Neuronal stem cell (in vitro differentiated cells): ENCODE measurements around the gene TP63.

Experiments
- DNase-seq: peaks from one replicate; pipeline ENCODE4 v3.0.0-alpha.2; 2013; ENCODE audit warnings: low spot score
- H2AFZ ChIP-seq: one replicate; pipeline ENCODE4 v1.6.1; 2013; ENCODE audit warnings: mild to moderate bottlenecking, low read length, inconsistent platforms
- H2AK5ac ChIP-seq: 2 replicates; pipeline ENCODE4 v1.6.1; 2013; ENCODE audit warnings: low read depth, mild to moderate bottlenecking, inconsistent platforms, low read length, moderate library complexity, mixed read lengths
- H2BK120ac ChIP-seq: 2 replicates; pipeline ENCODE4 v1.6.1; 2013; ENCODE audit warnings: low read depth, mild to moderate bottlenecking, inconsistent platforms, low read length, moderate library complexity, mixed read lengths
- H2BK12ac ChIP-seq: one replicate; pipeline ENCODE4 v1.6.1; 2013; ENCODE audit warnings: low read length, inconsistent platforms
- H2BK15ac ChIP-seq: 2 replicates; pipeline ENCODE4 v1.6.1; 2013; ENCODE audit warnings: mild to moderate bottlenecking, low read length, inconsistent platforms, mixed read lengths
- H2BK5ac ChIP-seq: one replicate; pipeline ENCODE4 v1.6.1; 2013; ENCODE audit warnings: inconsistent platforms, mild to moderate bottlenecking, low read length, moderate library complexity
- H3K14ac ChIP-seq: one replicate; pipeline ENCODE4 v1.6.1; 2013; ENCODE audit warnings: low read length, inconsistent platforms
- H3K18ac ChIP-seq: 2 replicates; pipeline ENCODE4 v1.6.1; 2013; ENCODE audit warnings: low read length, inconsistent platforms
- H3K23ac ChIP-seq: 2 replicates; pipeline ENCODE4 v1.6.1; 2013; ENCODE audit warnings: low read depth, mild to moderate bottlenecking, mixed read lengths, low read length, inconsistent platforms; ENCODE audit not compliant: poor library complexity
- H3K27ac ChIP-seq: replicated peaks from 3 replicates; pipeline ENCODE4 v1.5.1; 2013; ENCODE audit warnings: low read length, inconsistent platforms
- H3K27me3 ChIP-seq, 3 experiments: 2 replicates each; pipeline ENCODE4 v1.6.1; 2013; ENCODE audit warnings: low read length in 3 of 3, mild to moderate bottlenecking in 2 of 3, inconsistent platforms in 1 of 3, low read depth in 1 of 3, mixed read lengths in 1 of 3, moderate library complexity in 1 of 3; ENCODE audit not compliant: control insufficient read depth in 3 of 3, insufficient read depth in 3 of 3
- H3K36me3 ChIP-seq, 2 donors: replicated peaks in 1 of 2; 2 replicates each; pipeline ENCODE4 v1.6.1; 2013; ENCODE audit warnings: low read length in 2 of 2; ENCODE audit not compliant: control insufficient read depth in 2 of 2, insufficient read depth in 2 of 2
- H3K4ac ChIP-seq: 2 replicates; pipeline ENCODE4 v1.6.1; 2013; ENCODE audit warnings: inconsistent platforms, mild to moderate bottlenecking, low read length, moderate library complexity
- H3K4me1 ChIP-seq, 2 donors: 1 replicate in 1 of 2; 2 replicates in 1 of 2; pipeline ENCODE4 v1.6.1; 2013; ENCODE audit warnings: low read length in 2 of 2, low read depth in 1 of 2; ENCODE audit not compliant: control insufficient read depth in 2 of 2, insufficient read depth in 1 of 2
- H3K4me2 ChIP-seq: one replicate; pipeline ENCODE4 v1.6.1; 2013; ENCODE audit warnings: mild to moderate bottlenecking, low read length, inconsistent platforms; ENCODE audit not compliant: insufficient read depth, poor library complexity, severe bottlenecking
- H3K4me3 ChIP-seq, 2 donors: 2 replicates each; pipeline ENCODE4 v1.5.1; 2013; ENCODE audit warnings: low read length in 2 of 2, mild to moderate bottlenecking in 2 of 2, inconsistent platforms in 1 of 2, moderate library complexity in 1 of 2
- H3K79me1 ChIP-seq: one replicate; pipeline ENCODE4 v1.6.1; 2013; ENCODE audit warnings: low read depth, mild to moderate bottlenecking, inconsistent platforms, low read length, moderate library complexity
- H3K9ac ChIP-seq: one replicate; pipeline ENCODE4 v1.6.1; 2013; ENCODE audit warnings: mild to moderate bottlenecking, low read depth, low read length, inconsistent platforms; ENCODE audit not compliant: poor library complexity
- H3K9me3 ChIP-seq, 2 donors: replicated peaks in 1 of 2; 2 replicates each; pipeline versions ENCODE3 to v1.6.1; 2013; ENCODE audit warnings: low read length in 2 of 2, mild to moderate bottlenecking in 2 of 2, inconsistent platforms in 1 of 2, low read depth in 1 of 2, mixed read lengths in 1 of 2, moderate library complexity in 1 of 2; ENCODE audit not compliant: control insufficient read depth in 2 of 2, insufficient read depth in 1 of 2
- H4K8ac ChIP-seq: one replicate; pipeline ENCODE4 v1.6.1; 2013; ENCODE audit warnings: low read depth, mild to moderate bottlenecking, inconsistent platforms, low read length, moderate library complexity
- H4K91ac ChIP-seq: one replicate; pipeline ENCODE4 v1.6.1; 2013; ENCODE audit warnings: low read length, low read depth, mild to moderate bottlenecking, inconsistent platforms; ENCODE audit not compliant: poor library complexity
- WGBS, 2 donors: extraction: QIAGEN DNeasy Blood & Tissue Kit; methylation state at CpG; one replicate each; pipeline ENCODE4 v1.1.7; 2013; ENCODE audit warnings: missing lambda C conversion rate in 2 of 2, mixed read lengths in 1 of 2; ENCODE audit not compliant: insufficient read length in 2 of 2, insufficient replicate concordance in 1 of 2; ENCODE audit errors: extremely low coverage in 2 of 2; 5-methylcytosine and 5-hydroxymethylcytosine counted together

The TP63 gene

GRCh38 chr3:189641776-189642175 is 10.6 kb downstream of the TP63 start:
- Histone ChIP-seq H3K36me3 (no peaks in the 10 kb centered on the region), H3K9ac (no peak overlapping the region), H3K14ac (no peak overlapping the region), H4K8ac (no peak overlapping the region), H2AK5ac (no peak overlapping the region), H3K4me3 (no peak overlapping the region), H3K23ac (no peak overlapping the region), H3K79me1 (no peaks in the 10 kb centered on the region), H2AFZ (no peak overlapping the region), H3K27me3 (no peaks in the 10 kb centered on the region), H3K27ac (no peak overlapping the region), H3K9me3 (no peaks in the 10 kb centered on the region), H3K4me1 (no peaks in the 10 kb centered on the region), H2BK120ac (no peak overlapping the region), H4K91ac (no peak overlapping the region), H3K4ac (no peak overlapping the region), H2BK15ac (no peak overlapping the region), H3K18ac (no peak overlapping the region), H2BK5ac (no peak overlapping the region), H2BK12ac (no peak overlapping the region), H3K4me2 (no peak overlapping the region)
- no peak for DNase-seq

DNA sequence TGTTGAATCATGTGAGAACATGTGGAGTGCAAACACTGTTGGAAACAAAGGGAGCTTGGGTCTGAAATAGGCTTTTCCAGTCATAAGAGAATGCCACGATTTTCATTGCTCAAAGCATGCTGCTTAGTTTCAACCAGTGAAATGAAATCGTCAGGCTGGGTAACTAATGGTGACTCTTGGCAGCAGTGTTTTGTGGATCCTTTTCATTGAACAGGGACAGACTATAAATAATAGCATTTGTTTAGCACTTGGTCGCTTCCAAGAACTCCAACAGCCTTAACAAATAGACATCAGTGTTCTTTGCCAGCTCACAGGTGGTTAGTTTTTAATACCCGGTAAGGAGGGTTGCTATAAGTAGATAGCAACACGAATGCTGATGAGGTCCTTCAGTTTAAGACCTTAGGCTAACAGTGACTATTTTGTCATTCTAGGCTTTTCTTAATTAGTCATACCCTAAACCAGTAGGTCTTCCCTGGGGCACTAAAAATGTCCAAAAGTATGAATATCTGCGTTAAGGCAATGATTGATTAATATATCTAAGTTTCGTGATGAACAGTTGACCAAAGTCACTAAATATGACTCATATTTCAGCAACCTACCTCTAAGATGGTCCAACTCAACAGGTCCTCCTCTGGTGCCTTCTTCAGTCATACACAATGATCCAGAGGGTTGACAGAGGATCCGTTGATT is 15.8 kb downstream of the TP63 start:
- no peak overlapping the region for H3K23ac ChIP-seq
- no peak overlapping the region for H3K4me3 ChIP-seq
- H3K27me3 ChIP-seq = no peaks in the 10 kb centered on the region
- no peaks in the 10 kb centered on the region for H3K4me1 ChIP-seq
- H3K36me3 ChIP-seq = no peaks in the 10 kb centered on the region
- no peak overlapping the region for H2AK5ac ChIP-seq
- no peak overlapping the region for H4K8ac ChIP-seq
- H2BK120ac ChIP-seq = no peak overlapping the region
- H4K91ac ChIP-seq = no peak overlapping the region
- no peak overlapping the region for H2BK5ac ChIP-seq
- H2BK12ac ChIP-seq = no peak overlapping the region
- H2BK15ac ChIP-seq = no peak overlapping the region
- no peaks in the 10 kb centered on the region for H3K79me1 ChIP-seq
- WGBS, 2 donors = no CpG with 5 or more reads among the region's 8 CpGs
- no peak overlapping the region for H2AFZ ChIP-seq
- no peak overlapping the region for H3K27ac ChIP-seq
- H3K14ac ChIP-seq = no peak overlapping the region
- no peak for DNase-seq
- no peak overlapping the region for H3K4ac ChIP-seq
- H3K9me3 ChIP-seq = no peaks in the 10 kb centered on the region
- no peak overlapping the region for H3K4me2 ChIP-seq
- no peak overlapping the region for H3K18ac ChIP-seq
- H3K9ac ChIP-seq = no peak overlapping the region

DNA sequence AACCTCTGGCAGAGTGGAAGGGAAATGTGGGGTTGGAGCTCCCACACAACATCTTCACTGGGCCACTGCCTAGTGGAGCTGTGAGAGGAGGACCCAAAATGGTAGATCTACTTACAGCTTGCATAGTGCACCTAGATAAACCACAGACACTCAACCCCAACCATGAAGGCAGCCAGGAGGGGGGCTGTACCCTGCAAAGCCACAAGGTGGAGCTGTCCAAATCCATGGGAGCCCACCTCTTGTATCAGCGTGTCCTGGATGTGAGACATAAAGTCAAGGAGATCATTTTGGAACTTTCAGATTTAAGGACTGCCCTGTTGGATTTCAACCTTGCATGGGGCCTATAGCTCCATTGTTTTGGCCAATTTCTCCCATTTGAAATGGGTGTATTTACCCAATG is 20.9 kb downstream of the TP63 start:
- Histone ChIP-seq H3K27ac (no peak overlapping the region), H2BK5ac (no peak overlapping the region), H3K4ac (no peak overlapping the region), H2AFZ (no peak overlapping the region), H2AK5ac (no peak overlapping the region), H3K36me3 (no peaks in the 10 kb centered on the region), H3K27me3 (no peaks in the 10 kb centered on the region), H3K4me1 (no peaks in the 10 kb centered on the region), H2BK15ac (no peak overlapping the region), H2BK120ac (no peak overlapping the region), H3K23ac (no peak overlapping the region), H2BK12ac (no peak overlapping the region), H3K14ac (no peak overlapping the region), H4K91ac (no peak overlapping the region), H3K9me3 (no peaks in the 10 kb centered on the region), H3K79me1 (no peaks in the 10 kb centered on the region), H3K9ac (no peak overlapping the region), H3K18ac (no peak overlapping the region), H3K4me2 (no peak overlapping the region), H3K4me3 (no peak overlapping the region), H4K8ac (no peak overlapping the region)
- DNase-seq = no peak
- WGBS, 2 donors = no CpG with 5 or more reads among the region's 1 CpG

DNA sequence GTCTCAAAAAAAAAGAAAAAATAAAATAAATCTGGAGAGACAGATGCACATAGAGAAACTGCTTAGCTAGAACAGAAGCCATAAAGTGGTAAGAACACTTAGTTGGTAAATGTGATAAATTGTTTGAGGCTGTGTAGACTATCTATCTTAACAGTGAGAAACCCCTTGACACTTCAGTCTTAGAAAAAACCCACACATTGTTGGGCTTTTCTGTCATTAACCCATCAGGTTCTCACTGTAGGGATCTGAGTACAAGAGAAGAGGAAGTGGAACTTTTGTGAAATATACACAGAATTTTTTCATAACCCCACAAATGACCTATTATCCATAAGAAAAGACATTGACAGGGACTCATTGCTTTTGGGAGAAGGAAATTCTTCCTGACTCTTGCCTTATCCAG is 24.4 kb downstream of the TP63 start:
- H4K8ac ChIP-seq = no peak overlapping the region
- H3K4me2 ChIP-seq = no peak overlapping the region
- no peak overlapping the region for H2BK15ac ChIP-seq
- no peak overlapping the region for H3K4ac ChIP-seq
- H3K9ac ChIP-seq = no peak overlapping the region
- H2BK5ac ChIP-seq = no peak overlapping the region
- H2BK120ac ChIP-seq = no peak overlapping the region
- H3K4me3 ChIP-seq = no peak overlapping the region
- no peaks in the 10 kb centered on the region for H3K27me3 ChIP-seq
- no peak overlapping the region for H3K14ac ChIP-seq
- no peak overlapping the region for H3K27ac ChIP-seq
- no peak overlapping the region for H2BK12ac ChIP-seq
- no peak overlapping the region for H2AK5ac ChIP-seq
- no peaks in the 10 kb centered on the region for H3K9me3 ChIP-seq
- no peaks in the 10 kb centered on the region for H3K36me3 ChIP-seq
- H3K79me1 ChIP-seq = no peaks in the 10 kb centered on the region
- no peak overlapping the region for H3K23ac ChIP-seq
- no peak for DNase-seq
- no peak overlapping the region for H4K91ac ChIP-seq
- H3K18ac ChIP-seq = no peak overlapping the region
- no peak overlapping the region for H2AFZ ChIP-seq
- no peaks in the 10 kb centered on the region for H3K4me1 ChIP-seq
